Endothelial cell of umbilical vein (primary cell): ENCODE results near the gene CATSPERD. TPM values are rescaled to one million over a fixed set of nuclear protein-coding genes. Genes with fewer than 3 reads are reported as not detected.

Source experiments
- BruUV-seq: library from RNA; stranded (reverse); fragments of 400-500 nt; replicated peaks from 2 replicates; lab custom pipeline; 2021; lab: Mats Ljungman, UMichigan
- CTCF ChIA-PET: fragments of 300-600, 350-600 bp; sonication (Branson Sonifier 250); formaldehyde crosslinking; loops from one replicate; lab custom pipeline; 2021; ENCODE audit warnings: antibody characterized with exemption, inconsistent platforms; lab: Charles Lee
- POLR2A ChIA-PET: fragments of 300-600, 350-600 bp; sonication (Branson Sonifier 250); formaldehyde crosslinking; loops from one replicate; lab custom pipeline; 2021; ENCODE audit warnings: antibody characterized with exemption, inconsistent platforms; lab: Charles Lee
- DNase-seq: peaks from one replicate; pipeline ENCODE4 v3.0.0-alpha.2; 2011; ENCODE audit warnings: low read depth, low spot score
- FAIRE-seq: peaks from 2 replicates; lab custom pipeline; 2011; peaks lifted over from hg19 to GRCh38; lab: Jason Lieb, UNC
- H2AFZ ChIP-seq: 2 replicates; pipeline ENCODE4 v1.6.0; 2012; ENCODE audit warnings: low read depth, low read length, control low read depth, inconsistent platforms
- H3K27ac ChIP-seq: 2 replicates; pipeline ENCODE4 v1.5.1; 2011; ENCODE audit warnings: low read depth, mild to moderate bottlenecking, control low read depth, low read length, moderate library complexity; ENCODE audit not compliant: insufficient read depth
- H3K27me3 ChIP-seq, 2 experiments: 2 replicates each; pipeline versions ENCODE4 v1.6.0 to v1.6.1; 2011; ENCODE audit warnings: low read length in 2 of 2, mixed read lengths in 1 of 2; ENCODE audit not compliant: control insufficient read depth in 2 of 2, insufficient read depth in 2 of 2
- H3K36me3 ChIP-seq, 2 experiments: 2 replicates in 1 of 2; 3 replicates in 1 of 2; pipeline ENCODE4 v1.5.1; 2011; ENCODE audit warnings: low read length in 2 of 2, mild to moderate bottlenecking in 1 of 2, moderate library complexity in 1 of 2; ENCODE audit not compliant: control insufficient read depth in 2 of 2, insufficient read depth in 2 of 2; ENCODE audit errors: extremely low read depth in 1 of 2
- H3K4me1 ChIP-seq: 3 replicates; pipeline ENCODE4 v1.5.1; 2011; ENCODE audit warnings: mild to moderate bottlenecking, low read length; ENCODE audit not compliant: control insufficient read depth, insufficient read depth; ENCODE audit errors: extremely low read depth
- H3K4me2 ChIP-seq: 2 replicates; pipeline ENCODE4 v1.6.1; 2011; ENCODE audit warnings: low read length, control low read depth, mixed read lengths; ENCODE audit not compliant: insufficient read depth
- H3K4me3 ChIP-seq, 3 experiments: fragments of 200-600 bp in 1 of 3; sonication (generic), shearing (Covaris generic) in 1 of 3; replicated peaks in 1 of 3; 2 replicates each; pipeline ENCODE4 v1.5.1; 2011 to 2016; ENCODE audit warnings: control low read depth in 3 of 3, low read length in 3 of 3, mild to moderate bottlenecking in 2 of 3, inconsistent platforms in 1 of 3, low read depth in 1 of 3, moderate library complexity in 1 of 3; ENCODE audit not compliant: insufficient read depth in 1 of 3
- H3K79me2 ChIP-seq: 2 replicates; pipeline ENCODE4 v1.6.0; 2012; ENCODE audit warnings: low read length, inconsistent platforms; ENCODE audit not compliant: control insufficient read depth, insufficient read depth
- H3K9ac ChIP-seq: replicated peaks from 2 replicates; pipeline ENCODE3; 2011; ENCODE audit warnings: low read length, control low read depth; ENCODE audit not compliant: insufficient read depth; ENCODE audit errors: extremely low read depth
- H3K9me1 ChIP-seq: replicated peaks from 3 replicates; pipeline ENCODE4 v1.6.0; 2011; ENCODE audit warnings: mild to moderate bottlenecking, low read length; ENCODE audit not compliant: control insufficient read depth, insufficient read depth; ENCODE audit errors: extremely low read depth
- H3K9me3 ChIP-seq: replicated peaks from 2 replicates; pipeline ENCODE4 v1.5.1; 2012; ENCODE audit warnings: low read length, inconsistent platforms; ENCODE audit not compliant: control insufficient read depth, insufficient read depth
- H4K20me1 ChIP-seq: replicated peaks from 2 replicates; pipeline ENCODE3; 2011; ENCODE audit warnings: mild to moderate bottlenecking, low read length; ENCODE audit not compliant: control insufficient read depth, insufficient read depth; ENCODE audit errors: extremely low read depth
- CTCF ChIP-seq, 2 donors: IDR thresholded peaks; 1 replicate in 1 of 2; 2 replicates in 1 of 2; pipeline ENCODE4 v1.5.1; 2011; ENCODE audit warnings: low read length in 2 of 2, mild to moderate bottlenecking in 2 of 2, moderate library complexity in 2 of 2, control low read depth in 1 of 2, inconsistent platforms in 1 of 2, low read depth in 1 of 2; ENCODE audit not compliant: insufficient read depth in 1 of 2; ENCODE audit errors: extremely low read depth in 1 of 2
- EZH2 ChIP-seq: IDR thresholded peaks from 2 replicates; pipeline ENCODE4 v1.6.1; 2012; ENCODE audit warnings: borderline replicate concordance, low read depth, mild to moderate bottlenecking, moderate library complexity, low read length, inconsistent platforms; ENCODE audit not compliant: severe bottlenecking
- FOS ChIP-seq: IDR thresholded peaks from 2 replicates; pipeline ENCODE4 v1.6.1; 2011; ENCODE audit warnings: mild to moderate bottlenecking, low read length, moderate library complexity, borderline replicate concordance; ENCODE audit not compliant: insufficient read depth
- GATA2 ChIP-seq: IDR thresholded peaks from 2 replicates; pipeline ENCODE4 v1.7.0; 2011; ENCODE audit warnings: low read depth, mild to moderate bottlenecking, moderate library complexity, mixed read lengths, low read length; ENCODE audit not compliant: insufficient read length, insufficient read depth
- JUN ChIP-seq: IDR thresholded peaks from 2 replicates; pipeline ENCODE4 v1.6.1; 2011; ENCODE audit warnings: borderline replicate concordance, low read depth; ENCODE audit not compliant: insufficient read length, insufficient read depth
- MAX ChIP-seq: IDR thresholded peaks from 2 replicates; pipeline ENCODE4 v1.6.1; 2011; ENCODE audit not compliant: insufficient read depth, insufficient read length
- MYC ChIP-seq: IDR thresholded peaks from one replicate; pipeline ENCODE4 v1.6.1; 2011; ENCODE audit warnings: mild to moderate bottlenecking, low read depth, low read length
- POLR2A ChIP-seq: IDR thresholded peaks from 2 replicates; pipeline ENCODE4 v1.6.1; 2012; ENCODE audit warnings: low read depth, mild to moderate bottlenecking, control low read depth, low read length
- POLR2AphosphoS5 ChIP-seq: IDR thresholded peaks from 2 replicates; pipeline ENCODE4 v1.6.1; 2012; ENCODE audit warnings: low read depth, mild to moderate bottlenecking, control low read depth, low read length, moderate library complexity; ENCODE audit not compliant: insufficient read depth
- dilution Hi-C: fragments of 300-500 bp; cut with MboI; formaldehyde crosslinking; loops from one replicate; pipeline ENCODE4 v1.15.0; 2019; ENCODE audit warnings: low sequenced_read_pairs; ENCODE audit not compliant: extremely low pct_ligation_motif_present
- intact Hi-C: fragments of 100-400 bp; cut with micrococcal nuclease; formaldehyde crosslinking; loops from one replicate; pipeline ENCODE4 v1.10.0; 2022
- polyA plus RNA-seq, 4 experiments: library from polyadenylated mRNA; depleted of rRNA in 3 of 4; stranded (reverse) in 3 of 4; unstranded in 1 of 4; fragments of >200 nt; gene quantifications; 2 replicates each; pipeline versions ENCODE4 v1.2.1 to v1.2.3, GENCODE V29; 2011 to 2012; ENCODE audit warnings: missing spikeins in 1 of 4
- total RNA-seq: library from RNA; stranded (reverse); gene quantifications from 2 replicates; pipeline ENCODE4 v1.2.3, GENCODE V29; 2021

Gene CATSPERD
- total and polyA plus RNA-seq, 2 donors (not counting 3 experiments of a cell fraction or from before 2014, with no cell fraction given) = not detected

GRCh38 chr19:5821521-5822180 lies 101.2 kb downstream of the CATSPERD start:
- POLR2A ChIA-PET = no interaction called here
- Histone ChIP-seq H3K9me3 (no peaks in the 10 kb centered on the region), H3K27ac (no peak overlapping the region), H2AFZ (no peak overlapping the region), H3K79me2 (no peaks in the 10 kb centered on the region), H3K4me2 (no peak overlapping the region), H3K9ac (no peak overlapping the region), H3K9me1 (no peaks in the 10 kb centered on the region), H3K4me3 (no peak overlapping the region), H3K4me1 (no peaks in the 10 kb centered on the region), H3K36me3 (no peaks in the 10 kb centered on the region), H3K27me3 (no peaks in the 10 kb centered on the region), H4K20me1 (no peaks in the 10 kb centered on the region)
- dilution Hi-C loops = no loop called here
- no peak for FAIRE-seq
- no peak for DNase-seq
- no TSS peak for BruUV-seq
- intact Hi-C loops = loop anchor here (2.0 kb wide), 1 partner anchor 17 kb away; the partner anchor contains the start of gene NRTN
- TF ChIP-seq FOS (no peak), POLR2A (no peak), CTCF (IDR thresholded peaks at IDR 0.05; ENCODE audit: extremely low read depth in 1 of 2, insufficient read depth in 1 of 2, low read depth in 1 of 2, low read length in 2 of 2) (no peak), MYC (no peak), EZH2 (no peak), JUN (no peak), POLR2AphosphoS5 (no peak), MAX (no peak), GATA2 (no peak)
- CTCF ChIA-PET = interaction anchor here (4.6 kb wide), 1 partner anchor 17 kb away, joined by 24 read pairs; the partner anchor contains the start of gene NRTN
